Measurements from ENCODE around the gene C1orf174. TPM values are rescaled to one million over a fixed set of nuclear protein-coding genes. Genes with fewer than 3 reads are reported as not detected.

The C1orf174 gene
- total RNA-seq, 1 experiment from 2014 or later: 41.2 TPM

GRCh38 chr1:3892748-3893147 is 7.3 kb downstream of the C1orf174 start:
- POLR2A ChIA-PET: no interaction called here
- no TSS peak for BruUV-seq (replicated peaks)
- H3K4me1 ChIP-seq (ENCODE audit: control insufficient read depth, insufficient read depth, low read length): no peaks in the 10 kb centered on the region
- peaks cover 15% of the 10 kb centered on the region for H3K36me3 ChIP-seq (ENCODE audit: control insufficient read depth, insufficient read depth, low read length)
- H3K27ac ChIP-seq (ENCODE audit: low read length): no peak overlapping the region
- ATAC-seq (no peak), DNase-seq (ENCODE audit: low read depth, low spot score) (no peak)
- TF ChIP-seq SIN3A (IDR thresholded peaks at IDR 0.05; ENCODE audit: borderline replicate concordance, insufficient read depth, low read depth, low read length): no peak
- TF ChIP-seq TCF7L2 (IDR thresholded peaks at IDR 0.05; ENCODE audit: low read depth, low read length): no peak
- no peak for TF ChIP-seq REST (IDR thresholded peaks at IDR 0.05; ENCODE audit: insufficient read depth in 1 of 2, low read depth in 2 of 2, low read length in 1 of 2)
- TF ChIP-seq POLR2AphosphoS5 (IDR thresholded peaks at IDR 0.05; ENCODE audit: low read depth, low read length): no peak
- TF ChIP-seq CTCF (IDR thresholded peaks at IDR 0.05): no peak
- intact Hi-C loops (cut with micrococcal nuclease; ENCODE audit: unreplicated experiment): no loop called here
- in situ Hi-C loops (cut with HindIII; ENCODE audit: low pct_unique_long_range_greater_than_20kb, low sequenced_read_pairs): no loop called here
- CTCF ChIA-PET: no interaction called here
- H3K4me3 ChIP-seq (ENCODE audit: low read depth in 2 of 2, low read length in 2 of 2): no peak overlapping the region
- H3K27me3 ChIP-seq (ENCODE audit: control insufficient read depth, insufficient read depth, low read length): no peaks in the 10 kb centered on the region
- no peaks in the 10 kb centered on the region for H3K9me3 ChIP-seq (ENCODE audit: control insufficient read depth, insufficient read depth, low read depth, low read length)

- H3K4me3 ChIP-seq (ENCODE audit: low read depth in 2 of 2, low read length in 2 of 2): no peak overlapping the region
- intact Hi-C loops (cut with micrococcal nuclease; ENCODE audit: unreplicated experiment): no loop called here
- ChIA-PET POLR2A (no interaction called here), CTCF (no interaction called here)
- peaks cover 15% of the 10 kb centered on the region for H3K36me3 ChIP-seq (ENCODE audit: control insufficient read depth, insufficient read depth, low read length)
- no peak for TF ChIP-seq TCF7L2 (IDR thresholded peaks at IDR 0.05; ENCODE audit: low read depth, low read length)
- TF ChIP-seq POLR2AphosphoS5 (IDR thresholded peaks at IDR 0.05; ENCODE audit: low read depth, low read length): no peak
- TF ChIP-seq SIN3A (IDR thresholded peaks at IDR 0.05; ENCODE audit: borderline replicate concordance, insufficient read depth, low read depth, low read length): no peak
- no peak for TF ChIP-seq REST (IDR thresholded peaks at IDR 0.05; ENCODE audit: insufficient read depth in 1 of 2, low read depth in 2 of 2, low read length in 1 of 2)
- TF ChIP-seq CTCF (IDR thresholded peaks at IDR 0.05): no peak
- BruUV-seq (replicated peaks): no TSS peak
- H3K27ac ChIP-seq (ENCODE audit: low read length): no peak overlapping the region
- no peaks in the 10 kb centered on the region for H3K27me3 ChIP-seq (ENCODE audit: control insufficient read depth, insufficient read depth, low read length)
- DNase-seq (ENCODE audit: low read depth, low spot score): no peak
- no peaks in the 10 kb centered on the region for H3K9me3 ChIP-seq (ENCODE audit: control insufficient read depth, insufficient read depth, low read depth, low read length)
- no peaks in the 10 kb centered on the region for H3K4me1 ChIP-seq (ENCODE audit: control insufficient read depth, insufficient read depth, low read length)
- no peak for ATAC-seq
- in situ Hi-C loops (cut with HindIII; ENCODE audit: low pct_unique_long_range_greater_than_20kb, low sequenced_read_pairs): no loop called here
These were observed 8.7 kb downstream of the C1orf174 start for GRCh38 chr1:3891329-3891865.

Data from Panc1 (cell line).